OCI-LY1 (cell line): ENCODE measurements around the gene MAP1LC3A.

Source experiments
- H2AFZ ChIP-seq: fragments of 200-600 bp; sonication (generic), shearing (Covaris generic); 2 replicates; pipeline ENCODE4 v1.6.0; 2014; ENCODE audit warnings: antibody characterized with exemption, mild to moderate bottlenecking, low read length
- H3F3A ChIP-seq: fragments of 200-600 bp; sonication (generic), shearing (Covaris generic); 2 replicates; pipeline ENCODE4 v1.6.0; 2014; ENCODE audit warnings: mild to moderate bottlenecking, antibody characterized with exemption, low read length, moderate library complexity; ENCODE audit not compliant: insufficient read depth
- H3K27ac ChIP-seq: fragments of 200-600 bp; sonication (generic); 2 replicates; pipeline ENCODE4 v1.5.1; 2014; ENCODE audit warnings: low read length, mixed run types, mild to moderate bottlenecking, low read depth; ENCODE audit not compliant: poor library complexity, severe bottlenecking
- H3K27me3 ChIP-seq: fragments of 200-600 bp; sonication (generic); 2 replicates; pipeline ENCODE4 v1.6.0; 2014; ENCODE audit warnings: antibody characterized with exemption, mild to moderate bottlenecking, low read length, moderate library complexity; ENCODE audit not compliant: insufficient read depth
- H3K36me3 ChIP-seq: fragments of 200-600 bp; sonication (generic); 2 replicates; pipeline ENCODE4 v1.6.1; 2014; ENCODE audit warnings: mild to moderate bottlenecking, antibody characterized with exemption, low read length, moderate library complexity, mixed read lengths; ENCODE audit not compliant: insufficient read depth
- H3K4me1 ChIP-seq: fragments of 200-600 bp; sonication (generic); 2 replicates; pipeline ENCODE4 v1.5.1; 2014; ENCODE audit warnings: mild to moderate bottlenecking, low read length, moderate library complexity; ENCODE audit not compliant: insufficient read depth, severe bottlenecking
- H3K4me2 ChIP-seq: fragments of 200-600 bp; sonication (generic), shearing (Covaris generic); 2 replicates; pipeline ENCODE4 v1.6.1; 2014; ENCODE audit warnings: low read length
- H3K4me3 ChIP-seq: fragments of 200-600 bp; sonication (generic); 2 replicates; pipeline ENCODE4 v1.5.1; 2014; ENCODE audit warnings: low read length, low read depth, mild to moderate bottlenecking, mixed read lengths; ENCODE audit not compliant: poor library complexity, severe bottlenecking
- H3K79me2 ChIP-seq: fragments of 200-600 bp; shearing (Covaris generic); 2 replicates; pipeline ENCODE4 v1.6.1; 2016; ENCODE audit warnings: mixed run types, low read length, mixed read lengths; ENCODE audit not compliant: insufficient read depth
- H3K9ac ChIP-seq: fragments of 200-600 bp; sonication (generic), shearing (Covaris generic); 2 replicates; pipeline ENCODE4 v1.6.1; 2014; ENCODE audit warnings: mild to moderate bottlenecking, low read length, mixed read lengths
- H3K9me2 ChIP-seq: fragments of 200-600 bp; sonication (generic), shearing (Covaris generic); 2 replicates; pipeline ENCODE4 v1.6.1; 2014; ENCODE audit warnings: low read depth, mild to moderate bottlenecking, low read length, mixed read lengths
- H3K9me3 ChIP-seq: fragments of 200-600 bp; shearing (Covaris generic); 2 replicates; pipeline ENCODE4 v1.6.1; 2014; ENCODE audit warnings: low read length, mixed read lengths
- H4K20me1 ChIP-seq: fragments of 200-600 bp; sonication (generic), shearing (Covaris generic); 2 replicates; pipeline ENCODE4 v1.6.0; 2016; ENCODE audit warnings: mild to moderate bottlenecking, low read length; ENCODE audit not compliant: insufficient read depth
- EZH2 ChIP-seq: fragments of 200-600 bp; sonication (generic), shearing (Covaris generic); IDR thresholded peaks from 2 replicates; pipeline ENCODE4 v1.8.0; 2017; ENCODE audit warnings: borderline replicate concordance, mixed run types, mild to moderate bottlenecking, antibody characterized with exemption, low read length, moderate library complexity, mixed read lengths
- TF ChIP-seq, protein P1 (sequence below): fragments of 200-600 bp; sonication (generic), shearing (Covaris generic); IDR thresholded peaks from 2 replicates; pipeline ENCODE4 v1.5.1; 2017; ENCODE audit warnings: mild to moderate bottlenecking, antibody characterized with exemption, low read length, moderate library complexity, mixed read lengths

MAP1LC3A gene

GRCh38 chr20:34529742-34530141 lies 28.8 kb upstream of the MAP1LC3A start:
- Histone ChIP-seq H3K27ac (no peak overlapping the region), H2AFZ (no peak overlapping the region), H3K79me2 (no peaks in the 10 kb centered on the region), H3K9ac (no peak overlapping the region), H3K4me3 (no peak overlapping the region), H3K36me3 (peaks cover 59% of the 10 kb centered on the region), H3K27me3 (no peaks in the 10 kb centered on the region), H3F3A (no peaks in the 10 kb centered on the region), H3K4me2 (no peak overlapping the region), H3K9me3 (no peaks in the 10 kb centered on the region), H4K20me1 (no peaks in the 10 kb centered on the region), H3K9me2 (no peaks in the 10 kb centered on the region), H3K4me1 (no peaks in the 10 kb centered on the region)
- TF ChIP-seq, protein P1, sequence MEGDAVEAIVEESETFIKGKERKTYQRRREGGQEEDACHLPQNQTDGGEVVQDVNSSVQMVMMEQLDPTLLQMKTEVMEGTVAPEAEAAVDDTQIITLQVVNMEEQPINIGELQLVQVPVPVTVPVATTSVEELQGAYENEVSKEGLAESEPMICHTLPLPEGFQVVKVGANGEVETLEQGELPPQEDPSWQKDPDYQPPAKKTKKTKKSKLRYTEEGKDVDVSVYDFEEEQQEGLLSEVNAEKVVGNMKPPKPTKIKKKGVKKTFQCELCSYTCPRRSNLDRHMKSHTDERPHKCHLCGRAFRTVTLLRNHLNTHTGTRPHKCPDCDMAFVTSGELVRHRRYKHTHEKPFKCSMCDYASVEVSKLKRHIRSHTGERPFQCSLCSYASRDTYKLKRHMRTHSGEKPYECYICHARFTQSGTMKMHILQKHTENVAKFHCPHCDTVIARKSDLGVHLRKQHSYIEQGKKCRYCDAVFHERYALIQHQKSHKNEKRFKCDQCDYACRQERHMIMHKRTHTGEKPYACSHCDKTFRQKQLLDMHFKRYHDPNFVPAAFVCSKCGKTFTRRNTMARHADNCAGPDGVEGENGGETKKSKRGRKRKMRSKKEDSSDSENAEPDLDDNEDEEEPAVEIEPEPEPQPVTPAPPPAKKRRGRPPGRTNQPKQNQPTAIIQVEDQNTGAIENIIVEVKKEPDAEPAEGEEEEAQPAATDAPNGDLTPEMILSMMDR = no peak
- TF ChIP-seq EZH2 = no peak

GRCh38 chr20:34530342-34530741 lies 28.2 kb upstream of the MAP1LC3A start:
- H3K79me2 ChIP-seq = no peaks in the 10 kb centered on the region
- H2AFZ ChIP-seq = no peak overlapping the region
- H3K4me2 ChIP-seq = no peak overlapping the region
- H3K27me3 ChIP-seq = no peaks in the 10 kb centered on the region
- no peak overlapping the region for H3K4me3 ChIP-seq
- no peaks in the 10 kb centered on the region for H3K9me3 ChIP-seq
- H3K27ac ChIP-seq = no peak overlapping the region
- no peak overlapping the region for H3K9ac ChIP-seq
- no peaks in the 10 kb centered on the region for H3K9me2 ChIP-seq
- peaks cover 64% of the 10 kb centered on the region for H3K36me3 ChIP-seq
- TF ChIP-seq, protein P1 = no peak
- TF ChIP-seq EZH2 = no peak
- no peaks in the 10 kb centered on the region for H3K4me1 ChIP-seq
- no peaks in the 10 kb centered on the region for H4K20me1 ChIP-seq
- H3F3A ChIP-seq = no peaks in the 10 kb centered on the region

GRCh38 chr20:34531608-34532265 lies 26.8 kb upstream of the MAP1LC3A start:
- Histone ChIP-seq H2AFZ (no peak overlapping the region), H3K4me2 (no peak overlapping the region), H3K36me3 (peaks cover 69% of the 10 kb centered on the region), H3K9ac (no peak overlapping the region), H3K9me3 (no peaks in the 10 kb centered on the region), H3F3A (no peaks in the 10 kb centered on the region), H3K27ac (no peak overlapping the region), H3K27me3 (no peaks in the 10 kb centered on the region), H3K4me1 (no peaks in the 10 kb centered on the region), H3K79me2 (no peaks in the 10 kb centered on the region), H3K4me3 (no peak overlapping the region), H4K20me1 (no peaks in the 10 kb centered on the region), H3K9me2 (no peaks in the 10 kb centered on the region)
- no peak for TF ChIP-seq EZH2
- TF ChIP-seq, protein P1 = no peak
